NCI-H345 treated with DMSO at 0.1 percent for 48 hours (cell line): Measurements from ENCODE around the gene RP2.

Experiments used
- DNase-seq: peaks from one replicate; lab custom pipeline; 2025; ENCODE audit not compliant: unreplicated experiment; lab: John Stamatoyannopoulos, UW

Gene RP2

GRCh38 chrX:46836701-46837557 lies at the start of gene RP2:
Gene RP2 (plus strand): TSS chrX:46837043. CDS start chrX:46837101, 58 bp downstream.
- peak; percentile 94 for DNase-seq

- no peak for DNase-seq
Measured at GRCh38 chrX:46788902-46789301, 47.9 kb upstream of the RP2 start.

GRCh38 chrX:46791927-46792809 lies 44.7 kb upstream of the RP2 start:
- DNase-seq, result no peak

GRCh38 chrX:46792810-46793188 lies 44.0 kb upstream of the RP2 start:
- DNase-seq, result no peak

GRCh38 chrX:46793386-46794143 lies 43.3 kb upstream of the RP2 start:
- DNase-seq, result no peak

- peak; percentile 46 for DNase-seq
Measured at GRCh38 chrX:46796574-46797191, 40.2 kb upstream of the RP2 start.

GRCh38 chrX:46803140-46803539 lies 33.7 kb upstream of the RP2 start:
- DNase-seq, result no peak

GRCh38 chrX:46805270-46805669 lies 31.6 kb upstream of the RP2 start:
- no peak for DNase-seq

GRCh38 chrX:46811121-46811520 lies 25.7 kb upstream of the RP2 start:
- DNase-seq, result no peak

- no peak for DNase-seq
Measured at GRCh38 chrX:46812445-46812844, 24.4 kb upstream of the RP2 start.

- DNase-seq, result no peak
Measured at GRCh38 chrX:46814966-46815365, 21.9 kb upstream of the RP2 start.

- no peak for DNase-seq
Measured at GRCh38 chrX:46819136-46819535, 17.7 kb upstream of the RP2 start.

- DNase-seq, result no peak
Measured at GRCh38 chrX:46820391-46821100, 16.3 kb upstream of the RP2 start.

- DNase-seq, result no peak
Measured at GRCh38 chrX:46823481-46823880, 13.4 kb upstream of the RP2 start.

- no peak for DNase-seq
Measured at GRCh38 chrX:46831765-46832327, 5.0 kb upstream of the RP2 start.

GRCh38 chrX:46837558-46838485 lies 979 bp downstream of the RP2 start:
- DNase-seq, result no peak

GRCh38 chrX:46838486-46838870 lies 1.6 kb downstream of the RP2 start:
- DNase-seq, result no peak

GRCh38 chrX:46838974-46839480 lies 2.2 kb downstream of the RP2 start:
- DNase-seq, result no peak

- DNase-seq, result no peak
Measured at GRCh38 chrX:46840946-46841345, 4.1 kb downstream of the RP2 start.
